CD4-positive, alpha-beta T cell treated with Interleukin-6 at 100 ng/mL for 8 hours (primary cell): ENCODE results near the gene ESRRB.

ENCODE experiments used
- DNase-seq: peaks from one replicate; pipeline ENCODE4 v3.0.0-alpha.2; 2020; ENCODE audit warnings: mixed read lengths, low spot score

Gene ESRRB

DNA sequence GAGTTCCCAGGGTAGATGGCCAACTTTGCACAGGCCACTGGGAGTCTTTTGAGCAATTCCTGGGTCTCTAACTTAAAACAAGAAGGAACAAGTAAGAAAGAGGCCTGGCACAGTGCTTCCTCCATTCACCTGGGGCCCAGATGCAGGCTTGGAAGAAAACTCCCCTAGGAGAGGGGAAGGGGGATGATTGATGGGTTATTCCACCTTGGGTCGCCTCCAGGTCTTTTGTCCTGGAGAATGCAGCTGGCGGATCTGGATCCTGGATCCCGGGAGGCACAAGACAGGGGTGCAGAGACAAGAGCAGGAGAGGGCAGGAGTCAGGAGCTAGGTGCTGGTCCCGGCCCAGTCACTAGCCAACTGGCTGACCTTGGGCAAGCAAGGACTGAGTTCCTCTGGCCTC lies 74.5 kb downstream of the ESRRB start:
- DNase-seq, result no peak

DNA sequence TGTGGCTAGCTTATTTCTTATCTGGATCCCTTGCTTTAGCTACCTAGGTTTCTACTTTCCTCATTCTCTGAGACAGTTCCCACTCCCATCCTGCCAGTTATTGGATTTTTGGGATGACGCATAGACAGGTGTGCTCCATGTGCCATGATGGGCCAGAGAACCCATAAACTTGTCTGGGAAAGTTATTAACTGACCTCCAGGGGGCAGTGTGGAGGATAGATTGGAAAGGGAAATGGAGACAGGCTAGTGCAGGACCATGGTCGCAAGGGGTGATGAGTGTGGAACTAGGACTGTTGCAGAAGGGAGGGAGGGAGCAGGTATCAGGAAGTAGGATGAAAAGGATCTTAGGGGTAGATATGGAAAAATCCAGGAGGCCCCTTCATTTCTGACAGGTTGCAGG lies 80.3 kb downstream of the ESRRB start:
- no peak for DNase-seq

DNA sequence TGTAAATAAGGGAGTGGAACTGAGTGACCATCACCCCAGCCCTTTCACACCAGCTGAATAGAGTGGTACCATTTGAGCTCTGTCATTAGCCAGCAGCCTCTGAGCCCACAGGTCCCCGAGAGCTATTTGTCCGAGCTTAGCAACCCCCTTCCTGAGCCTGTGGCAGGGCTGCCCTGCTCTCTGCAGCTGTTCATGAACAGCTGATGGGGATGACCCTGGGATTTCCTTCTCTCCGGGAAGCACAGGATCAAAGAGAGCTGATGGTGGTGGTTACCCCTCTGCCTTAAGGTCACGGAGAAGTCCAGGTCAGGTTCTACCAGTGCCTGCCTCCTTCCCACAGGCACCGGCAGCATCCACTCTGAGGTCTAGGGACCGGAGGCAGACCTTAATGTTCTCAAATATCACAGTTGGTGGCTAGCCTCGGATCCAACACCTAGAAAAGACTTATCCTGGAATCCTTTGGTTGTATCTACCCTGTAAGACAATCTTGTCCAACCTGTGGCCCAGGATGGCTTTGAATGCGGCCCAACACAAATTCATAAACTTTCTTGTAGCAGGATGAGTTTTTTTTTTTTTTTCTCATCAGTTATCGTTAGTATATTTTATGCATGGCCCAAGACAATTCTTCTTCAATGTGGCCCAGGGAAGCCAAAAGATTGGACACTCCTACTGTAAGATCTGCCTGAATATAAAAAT lies 81.1 kb downstream of the ESRRB start:
- DNase-seq, result no peak

DNA sequence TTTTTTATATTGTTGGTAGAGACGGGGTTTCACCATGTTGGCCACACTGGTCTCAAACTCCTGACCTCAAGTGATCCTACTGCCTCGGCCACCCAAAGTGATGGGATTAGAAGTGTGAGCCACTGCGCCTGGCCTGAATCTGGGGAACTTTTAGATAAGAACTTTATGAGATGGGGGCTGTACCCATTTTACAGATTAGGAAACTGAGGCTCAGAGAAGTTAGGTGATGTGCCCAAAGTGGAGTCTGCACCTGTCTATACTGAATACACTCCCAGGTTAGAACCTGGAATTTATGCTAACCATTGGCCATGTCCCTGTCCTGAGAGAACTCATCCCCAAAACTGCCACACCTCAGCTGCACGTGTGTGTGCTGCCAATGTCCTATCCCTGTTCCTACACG lies 81.9 kb downstream of the ESRRB start:
- DNase-seq, result no peak

- DNase-seq, result no peak
Measured at GRCh38 chr14:76461886-76462285, 85.9 kb downstream of the ESRRB start.

DNA sequence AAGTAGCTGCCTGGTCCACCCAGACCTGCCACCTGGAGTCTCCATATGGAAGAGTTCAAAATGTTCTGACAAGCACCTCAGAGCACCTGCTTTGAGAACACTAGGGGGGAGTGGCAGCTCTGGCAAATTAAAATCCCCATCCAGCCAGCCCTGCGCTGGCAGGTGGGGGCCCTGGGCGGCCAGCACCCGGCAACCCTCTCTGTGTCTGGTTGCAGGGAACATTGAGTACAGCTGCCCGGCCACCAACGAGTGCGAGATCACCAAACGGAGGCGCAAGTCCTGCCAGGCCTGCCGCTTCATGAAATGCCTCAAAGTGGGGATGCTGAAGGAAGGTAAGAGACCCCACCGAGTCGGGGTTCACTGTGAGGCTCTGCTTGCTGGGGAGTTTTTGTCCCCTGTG lies 86.4 kb downstream of the ESRRB start:
- DNase-seq, result no peak

DNA sequence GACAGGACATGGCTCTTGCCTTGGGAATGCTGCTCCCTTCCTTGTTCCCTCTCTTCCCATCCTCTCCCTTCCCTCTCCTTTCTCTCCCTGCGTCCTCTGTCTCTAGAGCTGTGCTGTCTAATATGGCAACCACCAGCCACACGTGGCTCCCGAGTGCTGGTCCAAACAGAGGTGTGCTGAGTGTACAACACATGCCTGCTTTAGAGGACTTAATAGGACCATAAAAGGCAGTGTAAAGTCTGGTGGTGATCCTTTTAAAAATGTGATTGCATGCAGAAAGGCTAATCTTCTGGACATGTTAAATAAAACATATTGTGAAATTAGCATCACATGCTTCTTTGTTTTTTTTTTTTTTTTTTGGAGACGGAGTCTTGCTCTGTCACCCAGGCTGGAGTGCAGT lies 87.2 kb downstream of the ESRRB start:
- no peak for DNase-seq

DNA sequence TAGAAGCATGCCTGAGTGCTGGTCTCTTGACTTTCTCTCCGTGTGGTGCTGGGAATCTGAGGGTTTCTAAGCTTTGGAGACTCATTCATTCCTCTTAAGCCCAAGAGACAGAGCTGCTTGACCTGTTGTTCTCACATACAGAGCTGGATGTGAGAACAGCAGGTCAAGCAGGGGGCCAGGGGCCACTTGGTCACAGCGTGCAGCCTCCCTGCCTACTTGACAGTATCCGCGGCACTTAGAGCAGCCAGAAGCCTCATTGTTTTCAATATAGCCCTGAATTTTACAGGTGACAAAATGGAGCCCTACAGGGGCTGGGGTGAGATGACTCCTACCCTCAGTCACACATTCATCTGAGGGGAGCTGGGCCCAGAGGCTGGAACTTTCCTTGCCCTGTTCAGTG lies 88.9 kb downstream of the ESRRB start:
- no peak for DNase-seq

DNA sequence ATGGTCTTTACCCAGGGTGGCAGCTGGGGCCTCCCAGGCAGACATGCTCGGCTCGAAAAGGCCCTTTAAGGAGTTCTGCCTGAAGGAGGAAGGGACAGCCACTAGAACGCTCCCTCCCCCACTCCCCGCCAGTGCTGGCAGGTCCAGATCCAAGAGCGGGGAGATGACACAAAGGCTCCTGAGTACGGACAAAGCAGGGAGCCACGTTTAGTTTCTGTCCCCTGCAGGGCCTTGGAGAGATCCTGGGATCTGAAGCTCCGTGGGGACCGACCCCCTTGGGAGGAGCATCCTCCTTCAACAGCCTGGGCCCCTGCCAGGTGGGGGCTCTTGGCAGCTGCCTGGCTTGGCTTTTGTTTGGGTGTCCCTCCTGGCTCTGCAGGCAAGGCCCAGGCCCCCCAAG lies 89.7 kb downstream of the ESRRB start:
- DNase-seq, result no peak

- no peak for DNase-seq
Measured at GRCh38 chr14:76467711-76468155, 91.8 kb downstream of the ESRRB start.

DNA sequence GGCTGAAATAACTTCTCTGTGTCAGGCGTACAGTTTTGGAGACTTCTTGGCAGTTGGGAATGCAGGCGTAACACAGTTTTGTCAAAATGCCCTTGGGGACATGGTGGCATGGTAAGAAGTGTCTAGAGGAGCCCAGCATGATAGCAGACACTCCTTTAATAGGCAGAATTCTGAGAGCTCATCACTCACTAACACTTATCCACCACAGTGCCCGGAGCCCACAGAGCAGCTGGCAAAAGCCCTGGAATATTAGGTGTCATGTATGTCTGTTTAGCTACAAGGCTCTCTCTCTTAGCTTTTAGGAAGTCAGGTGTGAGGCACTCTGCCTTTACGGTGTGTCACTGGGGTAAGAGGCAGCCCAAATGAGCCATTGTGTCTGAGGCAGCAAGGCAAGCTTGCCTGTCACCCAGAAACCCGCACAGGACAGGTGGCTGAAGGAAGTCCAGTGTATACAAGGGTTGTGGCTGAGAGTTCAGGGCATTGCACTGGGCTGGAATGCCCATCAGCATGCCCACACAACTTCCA lies 96.3 kb downstream of the ESRRB start:
- DNase-seq, result no peak

GRCh38 chr14:76473481-76474263 lies 97.7 kb downstream of the ESRRB start:
- DNase-seq, result no peak

- no peak for DNase-seq
Measured at GRCh38 chr14:76480426-76480825, 104.5 kb downstream of the ESRRB start.

DNA sequence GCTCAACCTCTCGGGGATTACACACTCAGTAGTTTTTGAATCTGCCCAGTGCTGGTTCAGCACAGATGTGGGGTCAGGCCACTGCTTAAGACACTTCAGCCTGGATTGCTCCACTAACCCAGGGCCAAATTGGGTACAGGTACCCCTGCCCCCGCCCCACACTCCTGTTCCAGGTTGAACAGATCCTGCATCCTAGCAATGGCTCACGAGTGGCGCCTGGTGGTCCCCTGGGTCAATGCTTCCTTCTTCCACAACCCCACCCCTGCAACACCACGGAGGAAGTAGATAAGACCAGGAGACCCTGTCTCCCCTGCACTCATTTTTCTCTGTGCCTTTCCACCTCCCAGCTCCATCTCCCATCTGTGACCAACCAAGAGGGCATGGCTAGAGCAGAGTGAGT lies 108.4 kb downstream of the ESRRB start:
- DNase-seq, result no peak

GRCh38 chr14:76486251-76486743 lies 110.4 kb downstream of the ESRRB start:
- DNase-seq, result no peak

DNA sequence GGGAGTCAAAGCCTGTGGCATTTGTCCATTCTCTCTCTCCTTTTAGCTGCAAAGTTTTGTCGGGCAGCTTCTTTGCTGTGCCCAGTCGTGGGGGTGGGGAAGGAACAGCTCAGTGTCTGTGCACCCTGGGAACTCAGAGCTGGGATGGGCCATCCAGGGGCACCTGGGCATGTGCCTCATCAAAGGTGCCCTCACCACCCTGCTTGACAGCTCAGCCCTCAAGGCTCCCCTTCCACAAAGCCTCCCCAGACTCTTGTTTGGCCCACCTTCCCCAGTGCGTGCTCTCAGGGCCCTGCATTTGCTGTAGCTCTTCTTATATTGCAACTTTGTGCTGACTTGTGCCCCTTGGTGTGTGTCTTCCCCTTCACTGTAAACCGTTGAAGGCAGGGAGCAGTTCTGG lies 112.6 kb downstream of the ESRRB start:
- no peak for DNase-seq

- no peak for DNase-seq
Measured at GRCh38 chr14:76489667-76490066, 113.7 kb downstream of the ESRRB start.

DNA sequence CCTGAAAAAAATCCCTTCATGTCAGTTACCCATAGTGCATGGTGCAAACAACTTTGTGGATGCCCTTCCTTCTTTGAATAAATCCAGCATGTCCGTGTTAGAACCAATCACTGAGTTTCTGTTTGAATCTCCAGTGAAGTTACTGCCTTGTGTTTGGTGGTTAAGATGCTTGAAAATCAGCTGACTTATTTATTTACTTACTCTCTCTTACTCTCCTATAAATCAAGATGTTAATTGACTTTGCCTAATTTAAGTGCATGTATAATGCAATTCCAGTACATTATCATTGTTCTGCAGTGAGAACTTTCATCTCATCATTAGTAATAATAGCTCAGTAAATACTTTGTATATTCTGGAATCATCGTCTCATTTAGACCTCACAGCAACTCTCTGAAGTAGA lies 114.2 kb downstream of the ESRRB start:
- DNase-seq, result no peak

DNA sequence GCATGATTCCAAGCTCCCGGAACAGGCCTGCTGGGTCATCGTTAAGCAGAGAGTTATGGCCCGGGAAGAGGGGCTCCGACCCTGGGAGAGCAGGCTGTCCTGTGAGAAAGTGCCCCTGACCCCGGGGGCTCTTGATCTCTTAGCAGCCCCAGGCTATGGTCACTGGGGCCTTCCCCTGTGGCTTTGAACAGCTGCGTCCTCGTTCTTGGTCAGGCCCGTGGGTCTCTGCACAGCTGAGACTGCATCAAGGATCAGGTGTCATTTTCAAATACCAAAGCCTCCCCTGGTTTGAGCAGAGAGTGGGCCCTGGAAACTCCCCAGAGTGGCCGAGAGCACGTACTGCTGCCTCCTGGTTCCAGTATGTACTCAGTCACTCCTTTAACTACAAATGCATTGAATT lies 114.8 kb downstream of the ESRRB start:
- DNase-seq, result no peak

DNA sequence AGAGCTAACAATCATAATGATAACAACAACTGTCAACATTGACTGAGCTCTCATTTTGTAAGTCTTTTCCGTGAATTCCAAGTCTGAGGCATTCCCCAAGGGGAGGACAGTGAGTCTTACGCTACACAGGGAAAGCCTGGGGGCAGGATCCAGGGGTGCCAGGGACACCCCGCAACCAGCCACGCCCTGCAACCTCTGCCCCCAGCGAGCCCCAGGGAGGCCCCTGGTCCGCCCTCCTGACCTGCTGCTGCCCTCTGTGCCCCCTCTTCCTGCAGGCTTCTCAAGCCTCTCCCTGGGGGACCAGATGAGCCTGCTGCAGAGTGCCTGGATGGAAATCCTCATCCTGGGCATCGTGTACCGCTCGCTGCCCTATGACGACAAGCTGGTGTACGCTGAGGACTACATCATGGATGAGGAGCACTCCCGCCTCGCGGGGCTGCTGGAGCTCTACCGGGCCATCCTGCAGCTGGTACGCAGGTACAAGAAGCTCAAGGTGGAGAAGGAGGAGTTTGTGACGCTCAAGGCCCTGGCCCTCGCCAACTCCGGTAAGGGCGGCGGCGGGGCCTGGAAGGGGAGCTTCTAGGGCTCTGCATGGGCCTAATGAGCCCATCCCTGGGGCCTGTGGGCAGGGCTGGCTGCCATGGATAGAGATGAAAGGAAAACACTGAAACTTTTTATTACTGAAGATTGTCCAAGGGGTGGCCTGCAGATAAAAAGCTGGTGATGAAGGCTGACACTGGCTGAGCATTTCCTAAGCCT lies 115.4 kb downstream of the ESRRB start:
- no peak for DNase-seq

GRCh38 chr14:76495983-76496382 lies 120.0 kb downstream of the ESRRB start:
- DNase-seq, result no peak

DNA sequence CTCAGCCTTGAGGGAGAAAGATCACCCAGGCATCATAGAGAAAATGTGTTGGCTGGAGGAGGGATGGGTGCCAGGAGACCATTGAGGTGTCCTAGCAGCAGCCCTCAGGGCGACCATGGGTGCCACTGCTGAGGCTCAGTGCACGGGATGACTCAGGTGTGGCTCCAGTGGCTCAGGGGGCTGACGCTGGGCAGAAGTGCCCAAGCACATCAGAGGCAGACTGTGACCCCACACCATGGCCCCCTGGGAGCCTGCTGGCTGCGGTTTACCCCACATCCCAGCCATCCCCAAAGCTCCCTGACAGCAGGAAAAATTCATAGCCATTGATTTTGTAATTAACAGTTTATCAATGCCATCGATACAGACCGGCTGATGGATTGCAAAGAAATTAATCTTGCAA lies 120.7 kb downstream of the ESRRB start:
- DNase-seq, result no peak
